Rectal smooth muscle tissue (tissue), 1 donor: ENCODE measurements around the gene WWOX.

Source experiments
- H3K27ac ChIP-seq: one replicate; pipeline ENCODE4 v1.7.0; 2013; ENCODE audit warnings: low read depth, low read length, inconsistent platforms
- H3K27me3 ChIP-seq: one replicate; pipeline ENCODE4 v1.7.0; 2013; ENCODE audit warnings: low read length; ENCODE audit not compliant: control insufficient read depth, insufficient read depth
- H3K36me3 ChIP-seq: one replicate; pipeline ENCODE4 v1.7.0; 2013; ENCODE audit warnings: low read length; ENCODE audit not compliant: control insufficient read depth, insufficient read depth
- H3K4me1 ChIP-seq: one replicate; pipeline ENCODE4 v1.7.0; 2013; ENCODE audit warnings: low read length; ENCODE audit not compliant: control insufficient read depth, insufficient read depth
- H3K4me3 ChIP-seq: one replicate; pipeline ENCODE4 v1.7.0; 2013; ENCODE audit warnings: low read length
- H3K9ac ChIP-seq: one replicate; pipeline ENCODE4 v1.7.0; 2013; ENCODE audit warnings: low read length

WWOX gene

DNA sequence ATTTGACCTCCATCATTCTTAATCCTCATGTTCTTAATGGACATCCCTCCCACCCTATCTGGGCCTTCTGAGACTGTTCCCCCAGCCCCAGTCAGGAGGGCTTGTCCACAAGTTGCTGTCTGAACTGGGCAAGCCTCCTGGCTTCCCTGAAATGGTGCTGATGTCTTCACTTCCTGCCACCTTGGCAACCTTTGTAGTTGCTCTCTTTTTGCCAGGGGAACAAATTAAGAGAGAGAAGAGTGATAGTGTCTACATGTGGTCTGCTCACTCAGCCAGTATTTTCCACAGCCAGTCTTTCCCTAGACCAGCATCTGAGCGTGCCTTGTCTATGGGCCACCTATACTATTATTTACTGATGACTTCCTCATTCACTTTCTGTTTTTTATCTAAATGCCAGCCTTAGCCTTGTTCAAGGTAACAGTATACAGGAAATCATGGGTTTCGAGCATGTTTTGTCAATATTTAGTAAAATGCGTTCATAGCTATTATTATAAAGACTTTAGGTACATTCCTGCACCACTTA lies 791.0 kb downstream of the WWOX start:
- no peak overlapping the region for H3K27ac ChIP-seq
- no peaks in the 10 kb centered on the region for H3K4me1 ChIP-seq
- H3K36me3 ChIP-seq, result no peaks in the 10 kb centered on the region
- no peaks in the 10 kb centered on the region for H3K27me3 ChIP-seq
- H3K9ac ChIP-seq, result no peak overlapping the region
- no peak overlapping the region for H3K4me3 ChIP-seq

DNA sequence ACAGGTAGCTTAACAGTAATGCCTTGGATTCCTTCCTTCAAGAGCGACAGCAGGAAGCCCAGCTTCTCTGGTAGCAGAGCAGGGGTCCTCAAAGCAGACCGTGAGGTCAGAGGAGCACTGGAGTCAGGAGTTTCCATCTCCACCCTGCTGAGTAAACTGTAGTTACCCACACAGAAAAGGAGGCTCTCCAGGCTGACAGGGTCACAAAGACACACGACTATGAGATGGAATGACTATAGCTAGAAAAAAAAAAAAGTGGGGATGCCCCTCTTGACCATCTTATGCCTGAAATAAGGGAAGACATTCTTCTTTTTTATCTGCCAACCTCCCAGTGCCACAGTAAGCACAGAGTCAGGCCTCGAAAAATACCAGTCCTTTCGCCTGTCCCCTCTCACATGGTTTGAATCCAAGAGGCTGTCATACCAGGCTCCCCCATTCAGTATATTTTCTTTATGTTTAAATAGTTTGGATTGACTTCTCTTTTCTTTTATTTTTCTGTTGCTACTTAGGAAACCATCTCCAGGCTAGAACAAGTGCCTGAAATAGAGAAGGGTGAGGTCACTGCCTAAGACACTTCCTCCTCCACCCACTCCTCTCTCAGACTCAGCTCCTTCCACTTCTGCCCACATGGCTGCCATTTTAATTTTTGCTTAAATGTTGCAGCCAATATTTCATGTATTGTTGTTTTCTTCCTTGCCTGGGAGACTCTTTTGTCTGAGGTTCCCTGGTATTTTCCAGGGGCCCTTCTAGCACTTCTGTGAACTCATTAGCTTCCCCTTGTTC lies 793.7 kb downstream of the WWOX start:
- Histone ChIP-seq H3K4me3 (no peak overlapping the region), H3K9ac (no peak overlapping the region), H3K4me1 (no peaks in the 10 kb centered on the region), H3K27me3 (no peaks in the 10 kb centered on the region), H3K36me3 (no peaks in the 10 kb centered on the region), H3K27ac (no peak overlapping the region)

DNA sequence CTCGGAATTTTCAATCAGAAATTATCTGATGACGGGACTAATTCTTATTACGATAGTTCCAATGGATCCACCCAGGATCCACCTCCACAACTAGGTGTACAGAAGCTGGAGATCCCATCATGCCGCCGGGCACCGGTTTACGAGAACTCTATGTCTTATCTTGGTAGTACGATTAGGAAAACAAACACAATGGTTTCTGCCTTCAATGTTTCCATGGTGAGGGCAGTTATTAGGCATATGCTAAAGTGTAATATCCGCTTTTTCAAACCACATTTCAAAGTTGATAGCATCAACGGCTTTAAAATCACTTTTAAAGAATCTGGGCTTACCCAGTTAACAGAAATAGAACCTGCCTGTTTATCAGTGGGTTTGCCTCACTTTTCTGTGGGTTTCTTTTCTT lies 795.4 kb downstream of the WWOX start:
- no peak overlapping the region for H3K27ac ChIP-seq
- no peak overlapping the region for H3K9ac ChIP-seq
- no peaks in the 10 kb centered on the region for H3K4me1 ChIP-seq
- no peak overlapping the region for H3K4me3 ChIP-seq
- H3K27me3 ChIP-seq, result no peaks in the 10 kb centered on the region
- H3K36me3 ChIP-seq, result no peaks in the 10 kb centered on the region

DNA sequence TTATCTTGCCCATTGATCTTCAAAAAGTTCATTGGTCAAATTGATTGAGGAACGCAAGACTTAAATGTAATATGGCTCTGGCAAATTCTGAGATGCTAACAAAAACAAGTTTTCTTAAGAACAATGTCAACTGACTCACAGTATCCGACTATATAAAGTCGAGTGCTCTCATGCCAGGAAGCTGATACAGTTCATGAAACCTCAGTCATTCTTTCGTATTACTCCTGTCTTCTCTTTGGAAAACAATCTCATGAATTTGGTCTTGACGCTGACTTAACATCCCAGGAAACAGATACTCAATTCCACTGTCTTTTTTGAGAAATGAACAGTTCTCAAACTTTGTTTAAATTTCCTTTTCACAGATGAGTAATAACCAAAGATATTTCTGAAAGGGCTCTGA lies 796.2 kb downstream of the WWOX start:
- no peaks in the 10 kb centered on the region for H3K36me3 ChIP-seq
- H3K4me3 ChIP-seq, result no peak overlapping the region
- H3K27ac ChIP-seq, result no peak overlapping the region
- no peaks in the 10 kb centered on the region for H3K27me3 ChIP-seq
- no peaks in the 10 kb centered on the region for H3K4me1 ChIP-seq
- H3K9ac ChIP-seq, result no peak overlapping the region

DNA sequence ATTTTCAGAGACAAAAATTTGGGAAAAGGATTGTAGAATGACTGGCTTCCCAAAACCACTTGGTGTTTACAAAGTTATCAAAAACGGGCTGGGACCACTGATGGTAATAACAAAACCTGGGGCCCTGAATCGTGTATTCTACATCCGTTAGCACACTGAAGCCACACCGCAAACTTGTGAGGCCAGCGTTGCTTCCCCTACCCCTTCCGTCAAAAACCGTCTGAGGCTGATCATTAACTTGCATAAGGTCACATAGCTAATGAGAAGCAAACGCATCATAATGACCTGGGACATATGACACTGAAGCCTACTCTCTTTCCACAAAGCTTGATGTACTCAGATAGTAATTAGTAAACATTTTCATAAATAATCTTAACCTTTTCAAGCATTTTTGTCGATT lies 796.8 kb downstream of the WWOX start:
- Histone ChIP-seq H3K27me3 (no peaks in the 10 kb centered on the region), H3K36me3 (no peaks in the 10 kb centered on the region), H3K9ac (no peak overlapping the region), H3K4me3 (no peak overlapping the region), H3K27ac (no peak overlapping the region), H3K4me1 (no peaks in the 10 kb centered on the region)

DNA sequence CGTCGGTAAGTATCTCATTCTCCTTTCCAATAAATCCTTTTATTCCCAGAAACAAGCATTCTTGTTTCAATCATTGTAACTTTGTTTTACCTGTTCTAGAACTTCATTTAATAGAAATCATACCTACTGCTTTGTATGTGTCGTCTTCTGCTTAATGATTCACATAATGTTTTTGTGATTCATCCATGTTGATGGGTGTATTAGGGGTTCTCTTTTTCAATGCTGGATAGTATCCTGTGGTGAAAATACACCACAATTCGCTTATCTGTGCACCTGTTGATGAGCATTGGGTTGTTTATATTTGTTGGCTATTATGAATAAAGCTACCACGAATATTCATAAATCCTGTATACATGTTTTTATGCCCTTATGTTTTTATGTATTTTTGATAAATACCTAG lies 797.8 kb downstream of the WWOX start:
- Histone ChIP-seq H3K9ac (no peak overlapping the region), H3K4me1 (no peaks in the 10 kb centered on the region), H3K27me3 (no peaks in the 10 kb centered on the region), H3K36me3 (no peaks in the 10 kb centered on the region), H3K27ac (no peak overlapping the region), H3K4me3 (no peak overlapping the region)

DNA sequence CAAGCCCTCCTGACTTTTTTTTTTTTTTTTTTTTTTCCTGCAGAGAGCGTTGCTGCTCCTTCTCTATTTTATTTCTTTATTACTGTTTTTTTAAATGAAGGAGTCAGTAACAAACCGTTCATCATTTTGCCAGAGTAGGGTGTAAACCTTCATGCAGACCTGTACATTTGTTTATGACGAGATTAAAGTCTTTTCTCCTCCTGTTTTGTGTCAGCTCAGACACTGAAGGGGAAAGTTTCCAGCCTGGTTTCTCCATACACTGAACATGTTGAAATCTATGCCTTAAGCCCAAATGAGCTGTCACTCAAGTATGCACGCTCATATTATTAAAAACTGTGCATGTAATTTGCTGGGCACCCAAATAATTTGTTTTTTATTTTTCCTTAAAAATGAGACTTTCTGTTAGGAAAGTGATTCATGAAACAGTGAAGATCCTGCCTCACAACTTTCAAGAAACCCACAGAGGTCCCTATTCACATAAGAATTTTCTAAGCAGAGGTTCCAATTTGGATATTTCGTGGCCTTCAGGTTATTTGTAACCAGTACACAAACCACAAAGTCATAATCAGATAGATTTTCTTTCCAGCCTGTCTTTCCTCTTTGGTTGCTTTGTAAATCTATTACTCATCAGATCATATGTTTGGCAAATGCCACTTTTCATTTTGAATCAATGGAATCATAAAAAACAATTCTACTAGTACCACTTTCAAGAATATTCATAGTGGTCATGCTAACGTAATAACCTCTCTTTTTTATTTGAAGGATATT lies 800.8 kb downstream of the WWOX start:
- Histone ChIP-seq H3K4me3 (no peak overlapping the region), H3K4me1 (no peaks in the 10 kb centered on the region), H3K36me3 (no peaks in the 10 kb centered on the region), H3K9ac (no peak overlapping the region), H3K27ac (no peak overlapping the region), H3K27me3 (no peaks in the 10 kb centered on the region)

DNA sequence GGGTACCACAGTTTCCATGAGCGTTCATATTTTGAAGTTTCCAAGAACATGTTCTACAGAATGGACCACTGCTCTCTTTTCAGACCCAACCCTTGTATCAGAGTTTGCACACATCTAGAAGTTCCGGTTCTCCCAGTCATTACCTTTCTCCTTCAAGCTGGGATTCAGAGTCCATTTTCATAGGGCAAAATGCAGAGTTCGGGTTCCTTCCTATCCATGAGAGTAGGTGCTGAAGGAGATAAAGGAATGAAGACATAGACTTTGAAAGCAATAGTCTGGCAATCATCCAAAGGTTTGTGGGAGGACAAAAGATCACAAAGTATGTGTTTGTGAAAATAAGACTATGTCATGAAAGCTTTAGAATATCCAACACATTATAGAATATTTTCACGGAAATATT lies 801.5 kb downstream of the WWOX start:
- H3K9ac ChIP-seq, result no peak overlapping the region
- H3K4me3 ChIP-seq, result no peak overlapping the region
- H3K36me3 ChIP-seq, result no peaks in the 10 kb centered on the region
- no peaks in the 10 kb centered on the region for H3K27me3 ChIP-seq
- no peak overlapping the region for H3K27ac ChIP-seq
- H3K4me1 ChIP-seq, result no peaks in the 10 kb centered on the region

DNA sequence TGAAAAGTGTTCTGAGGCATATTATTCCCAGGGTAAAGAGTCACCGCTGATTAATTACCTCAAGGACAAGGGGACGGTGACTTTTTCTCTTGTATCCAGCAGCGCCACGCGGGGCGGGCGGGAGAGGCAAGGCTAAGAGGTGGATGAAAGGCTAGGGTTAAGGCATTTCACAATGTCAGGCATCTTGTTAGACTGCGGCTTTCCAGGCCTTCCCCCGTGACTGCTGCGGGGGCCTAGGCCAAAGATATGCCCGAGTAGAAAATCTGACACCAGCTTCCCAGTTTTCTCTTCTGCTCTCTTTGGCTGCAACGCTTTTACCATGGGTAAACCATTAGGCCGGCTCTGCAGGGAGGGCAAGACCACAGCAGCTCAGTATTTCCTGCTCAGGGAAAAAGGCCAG lies 802.9 kb downstream of the WWOX start:
- Histone ChIP-seq H3K36me3 (no peaks in the 10 kb centered on the region), H3K27ac (no peak overlapping the region), H3K4me1 (no peaks in the 10 kb centered on the region), H3K9ac (no peak overlapping the region), H3K4me3 (no peak overlapping the region), H3K27me3 (no peaks in the 10 kb centered on the region)

DNA sequence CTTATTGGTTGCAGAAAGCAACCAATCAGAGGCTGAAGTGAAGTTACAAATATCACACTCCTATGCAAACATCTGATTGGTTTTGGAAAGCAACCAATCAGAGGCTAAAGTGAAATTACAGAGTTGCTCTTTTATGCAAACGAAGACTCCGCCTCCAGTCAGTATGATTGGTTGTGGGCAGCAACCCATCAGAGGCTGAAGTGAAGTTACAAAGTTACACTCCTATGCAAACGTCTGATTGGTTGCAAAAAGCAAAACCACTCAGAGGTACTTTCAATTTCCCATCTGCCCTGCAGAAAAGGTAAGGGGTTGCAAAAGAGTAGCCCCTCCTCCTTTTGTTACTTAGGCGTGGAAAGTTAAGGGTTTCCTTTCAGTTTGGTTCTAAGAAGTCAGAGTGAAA lies 803.8 kb downstream of the WWOX start:
- no peaks in the 10 kb centered on the region for H3K27me3 ChIP-seq
- no peak overlapping the region for H3K9ac ChIP-seq
- H3K4me3 ChIP-seq, result no peak overlapping the region
- H3K36me3 ChIP-seq, result no peaks in the 10 kb centered on the region
- no peak overlapping the region for H3K27ac ChIP-seq
- no peaks in the 10 kb centered on the region for H3K4me1 ChIP-seq

DNA sequence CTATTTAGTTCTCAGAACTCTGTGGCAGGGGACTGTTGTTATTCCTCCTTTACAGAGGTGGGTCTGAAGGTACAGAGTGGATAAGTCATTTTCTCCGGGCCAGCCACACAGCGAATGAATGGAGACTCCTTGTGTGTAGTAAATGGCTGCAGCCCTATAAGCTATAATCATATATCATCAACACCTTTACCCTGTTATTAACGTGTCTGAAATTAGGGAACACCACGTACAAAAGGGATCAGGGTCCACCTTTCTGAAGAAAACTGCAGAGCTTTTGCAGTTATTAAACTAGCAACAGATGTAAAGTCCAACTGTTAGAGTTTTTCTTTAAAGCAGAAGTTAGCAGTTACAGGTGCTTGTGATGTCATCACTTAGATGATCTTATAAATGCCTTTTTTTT lies 804.4 kb downstream of the WWOX start:
- no peak overlapping the region for H3K4me3 ChIP-seq
- H3K27ac ChIP-seq, result no peak overlapping the region
- H3K36me3 ChIP-seq, result no peaks in the 10 kb centered on the region
- no peaks in the 10 kb centered on the region for H3K4me1 ChIP-seq
- H3K9ac ChIP-seq, result no peak overlapping the region
- no peaks in the 10 kb centered on the region for H3K27me3 ChIP-seq

DNA sequence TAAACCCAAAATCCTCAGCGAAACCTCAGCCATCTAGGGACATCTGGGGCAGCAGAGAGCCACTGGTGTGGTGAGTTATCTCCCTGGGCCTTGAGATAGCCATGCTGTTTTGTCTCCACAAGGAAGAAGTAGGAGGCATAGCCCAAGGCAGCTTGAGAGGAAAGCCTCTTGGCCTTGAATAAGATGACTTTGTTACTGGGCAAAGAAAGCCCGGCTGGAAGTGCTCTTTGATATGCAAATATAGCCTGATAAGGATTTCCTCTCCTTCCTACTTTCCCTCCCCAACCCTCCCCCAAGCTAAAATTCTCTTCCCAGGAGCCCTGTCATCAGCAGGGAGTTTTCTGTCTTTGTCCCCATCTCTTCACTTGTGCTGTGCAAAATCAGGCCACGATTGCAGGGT lies 806.7 kb downstream of the WWOX start:
- Histone ChIP-seq H3K9ac (no peak overlapping the region), H3K4me3 (no peak overlapping the region), H3K27ac (no peak overlapping the region), H3K4me1 (no peaks in the 10 kb centered on the region), H3K27me3 (no peaks in the 10 kb centered on the region), H3K36me3 (no peaks in the 10 kb centered on the region)

DNA sequence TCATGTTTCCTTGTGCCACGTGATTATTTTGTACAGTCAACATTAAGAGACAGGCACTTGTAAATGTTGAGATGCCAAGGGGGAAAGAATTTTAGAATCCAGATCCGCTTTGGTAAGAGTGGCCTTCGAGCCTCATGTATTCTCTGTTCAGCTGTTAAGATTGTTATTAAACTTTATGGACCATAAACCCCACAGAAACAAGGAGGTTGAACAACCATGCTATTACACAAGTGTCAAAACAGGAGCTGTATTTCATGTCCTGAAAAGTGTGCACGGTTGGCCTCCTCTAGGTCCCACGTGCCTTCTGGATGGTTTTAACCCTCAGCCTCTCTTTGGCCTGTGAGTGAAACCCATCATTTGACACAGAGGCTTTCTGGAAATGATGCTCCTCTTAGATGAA lies 809.8 kb downstream of the WWOX start:
- H3K9ac ChIP-seq, result no peak overlapping the region
- no peaks in the 10 kb centered on the region for H3K4me1 ChIP-seq
- H3K27ac ChIP-seq, result no peak overlapping the region
- no peak overlapping the region for H3K4me3 ChIP-seq
- no peaks in the 10 kb centered on the region for H3K27me3 ChIP-seq
- H3K36me3 ChIP-seq, result no peaks in the 10 kb centered on the region
